ENCODE results near the gene SRGN. TPM values are rescaled to one million over a fixed set of nuclear protein-coding genes. Genes with fewer than 3 reads are reported as not detected.
"Not testable (repeated sequence)": the region's sequence is repeated elsewhere in the genome, so short reads cannot be mapped to it uniquely, and the experiment has no call there.

SRGN gene
- polyA plus RNA-seq, 1 donor = 10.7 TPM

- no peak for DNase-seq
Observed at GRCh38 chr10:69130251-69130650, 42.3 kb downstream of the SRGN start.

- DNase-seq = no peak
Observed at GRCh38 chr10:69139961-69140360, 52.1 kb downstream of the SRGN start.

- DNase-seq = no peak
Observed at GRCh38 chr10:69141304-69141703, 53.4 kb downstream of the SRGN start.

- DNase-seq = not testable (repeated sequence)
Observed at GRCh38 chr10:69142074-69142473, 54.2 kb downstream of the SRGN start.

- no peak for DNase-seq
Observed at GRCh38 chr10:69142983-69143382, 55.1 kb downstream of the SRGN start.

GRCh38 chr10:69145329-69145728, 57.4 kb downstream of the SRGN start:
- DNase-seq = no peak

GRCh38 chr10:69145864-69146263, 58.0 kb downstream of the SRGN start:
- no peak for DNase-seq

- no peak for DNase-seq
Observed at GRCh38 chr10:69146759-69147158, 58.9 kb downstream of the SRGN start.

- no peak for DNase-seq
Observed at GRCh38 chr10:69151984-69152383, 64.1 kb downstream of the SRGN start.

GRCh38 chr10:69153227-69153626, 65.3 kb downstream of the SRGN start:
- no peak for DNase-seq

Other genes starting within 250 kb of the SRGN start
- gene DDX50, start 186.8 kb upstream of the SRGN start, polyA plus RNA-seq (ENCODE audit: insufficient read length) = 68.4 TPM
- gene DDX21, start 131.9 kb upstream of the SRGN start, polyA plus RNA-seq (ENCODE audit: insufficient read length) = 61.4 TPM
- gene KIFBP, start 99.3 kb upstream of the SRGN start, polyA plus RNA-seq (ENCODE audit: insufficient read length) = 41.6 TPM
- 94.5 TPM for gene VPS26A, start 36.1 kb downstream of the SRGN start, polyA plus RNA-seq (ENCODE audit: insufficient read length)
- gene SUPV3L1, start 92.1 kb downstream of the SRGN start, polyA plus RNA-seq (ENCODE audit: insufficient read length) = 49.9 TPM
- 15.3 TPM for gene HKDC1, start 132.2 kb downstream of the SRGN start, polyA plus RNA-seq (ENCODE audit: insufficient read length)
- 51.3 TPM for gene HK1, start 190.4 kb downstream of the SRGN start, polyA plus RNA-seq (ENCODE audit: insufficient read length)